ENCODE measurements around the gene SENP7.
A peak's percentile ranks its signal among the peaks of the same experiment; 100 is the strongest.
"Not testable (repeated sequence)": the region's sequence is repeated elsewhere in the genome, so short reads cannot be mapped to it uniquely, and the experiment has no call there.

Gene SENP7

GRCh38 chr3:101513419-101513986 is 491 bp upstream of the SENP7 start:
- peak in 1 of 2 experiments; percentile 24 for DNase-seq (ENCODE audit: low read depth in 1 of 2, low spot score in 1 of 2)
- no peak for TF ChIP-seq JUND (IDR thresholded peaks at IDR 0.05; ENCODE audit: low read depth)
- in situ Hi-C loops (cut with HindIII; ENCODE audit: low pct_unique_long_range_greater_than_20kb, low sequenced_read_pairs), result no loop called here

DNA sequence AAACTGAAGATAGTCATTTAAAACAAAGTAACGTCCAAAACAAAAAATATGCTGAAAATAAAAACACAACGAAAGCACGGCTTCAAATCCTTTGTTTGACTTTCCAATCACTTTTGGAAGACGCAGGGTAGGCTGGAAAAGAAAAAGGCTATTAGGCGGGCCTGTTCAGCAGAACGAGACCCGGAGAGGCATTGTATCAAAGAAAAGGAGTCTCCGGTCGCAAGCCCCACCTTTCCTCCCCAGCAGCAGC is 691 bp downstream of the SENP7 start:
- TF ChIP-seq JUND (IDR thresholded peaks at IDR 0.05; ENCODE audit: low read depth), result no peak
- DNase-seq (ENCODE audit: low read depth in 1 of 2, low spot score in 1 of 2), result no peak
- in situ Hi-C loops (cut with HindIII; ENCODE audit: low pct_unique_long_range_greater_than_20kb, low sequenced_read_pairs), result no loop called here

GRCh38 chr3:101509811-101510210 is 3.2 kb downstream of the SENP7 start:
- no peak for TF ChIP-seq JUND (IDR thresholded peaks at IDR 0.05; ENCODE audit: low read depth)
- DNase-seq (ENCODE audit: low read depth in 1 of 2, low spot score in 1 of 2), result peak in 1 of 2 experiments; percentile 45
- in situ Hi-C loops (cut with HindIII; ENCODE audit: low pct_unique_long_range_greater_than_20kb, low sequenced_read_pairs), result no loop called here

GRCh38 chr3:101509281-101509680 is 3.7 kb downstream of the SENP7 start:
- no peak for DNase-seq (ENCODE audit: low read depth in 1 of 2, low spot score in 1 of 2)
- in situ Hi-C loops (cut with HindIII; ENCODE audit: low pct_unique_long_range_greater_than_20kb, low sequenced_read_pairs), result no loop called here
- TF ChIP-seq JUND (IDR thresholded peaks at IDR 0.05; ENCODE audit: low read depth), result no peak

GRCh38 chr3:101501783-101502182 is 11.2 kb downstream of the SENP7 start:
- in situ Hi-C loops (cut with HindIII; ENCODE audit: low pct_unique_long_range_greater_than_20kb, low sequenced_read_pairs), result no loop called here
- TF ChIP-seq JUND (IDR thresholded peaks at IDR 0.05; ENCODE audit: low read depth), result no peak
- DNase-seq (ENCODE audit: low read depth in 1 of 2, low spot score in 1 of 2), result no peak

DNA sequence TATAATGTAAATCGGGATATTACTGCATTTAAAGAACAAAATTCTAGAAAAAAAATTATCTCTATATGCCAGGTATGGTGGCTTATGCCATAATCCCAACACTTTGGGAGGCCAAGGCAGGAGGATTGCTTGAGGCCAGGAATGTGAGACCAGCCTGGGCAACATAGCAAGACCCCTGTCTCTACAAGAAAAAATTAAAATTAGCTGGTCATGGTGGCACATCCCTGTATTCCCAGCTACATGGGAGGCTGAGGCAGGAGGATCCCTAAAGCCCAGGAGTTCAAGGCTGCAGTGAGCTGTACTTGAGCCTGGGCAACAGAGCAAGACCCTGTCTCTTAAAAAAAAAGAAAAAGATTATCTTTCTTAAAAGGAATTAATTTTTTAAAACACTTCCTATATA is 12.8 kb downstream of the SENP7 start:
- no peak for TF ChIP-seq JUND (IDR thresholded peaks at IDR 0.05; ENCODE audit: low read depth)
- in situ Hi-C loops (cut with HindIII; ENCODE audit: low pct_unique_long_range_greater_than_20kb, low sequenced_read_pairs), result no loop called here
- DNase-seq (ENCODE audit: low read depth in 1 of 2, low spot score in 1 of 2), result no peak

GRCh38 chr3:101497803-101498202 is 15.2 kb downstream of the SENP7 start:
- no peak for TF ChIP-seq JUND (IDR thresholded peaks at IDR 0.05; ENCODE audit: low read depth)
- no peak for DNase-seq (ENCODE audit: low read depth in 1 of 2, low spot score in 1 of 2)
- in situ Hi-C loops (cut with HindIII; ENCODE audit: low pct_unique_long_range_greater_than_20kb, low sequenced_read_pairs), result no loop called here

- in situ Hi-C loops (cut with HindIII; ENCODE audit: low pct_unique_long_range_greater_than_20kb, low sequenced_read_pairs), result no loop called here
- no peak for TF ChIP-seq JUND (IDR thresholded peaks at IDR 0.05; ENCODE audit: low read depth)
- peak in 1 of 2 experiments; percentile 9 for DNase-seq (ENCODE audit: low read depth in 1 of 2, low spot score in 1 of 2)
Measured at GRCh38 chr3:101495552-101495951, 17.5 kb downstream of the SENP7 start.

DNA sequence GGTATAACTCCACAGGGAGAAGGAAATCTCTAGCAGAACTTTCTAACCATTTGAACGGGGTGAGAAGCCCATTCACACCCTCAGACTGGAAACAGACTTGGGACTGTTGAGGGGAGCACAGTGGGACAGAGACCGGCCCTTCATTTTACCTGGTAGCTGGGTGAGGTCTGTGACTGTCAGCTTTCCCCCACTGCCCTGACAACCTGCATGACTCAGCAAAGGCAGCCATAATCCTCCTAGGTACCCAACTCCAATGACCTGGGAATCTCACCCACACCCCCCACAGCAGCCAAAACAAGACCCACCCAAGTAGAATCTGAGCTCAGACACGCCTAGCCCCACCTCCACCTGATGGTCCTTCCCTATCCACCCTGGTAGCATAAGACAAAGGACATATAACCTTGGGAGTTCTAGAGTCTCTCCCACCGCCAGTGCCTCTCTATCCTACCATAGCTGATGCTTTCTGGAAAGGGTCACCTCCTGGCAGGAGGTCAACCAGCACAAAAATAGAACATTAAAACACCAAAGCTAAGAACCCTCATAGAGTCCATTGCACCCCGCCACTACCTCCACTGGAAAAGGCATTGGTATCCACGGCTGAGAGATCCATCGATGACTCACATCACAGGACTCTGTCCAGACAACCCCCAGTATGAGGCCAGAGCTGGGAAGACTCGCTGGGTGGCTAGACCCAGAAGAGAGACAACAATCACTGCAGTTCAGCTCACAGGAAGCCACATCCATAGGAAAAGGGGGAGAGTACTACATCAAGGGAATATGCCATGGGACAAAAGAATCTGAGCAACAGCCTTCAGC is 28.0 kb downstream of the SENP7 start:
- no peak for DNase-seq (ENCODE audit: low read depth in 1 of 2, low spot score in 1 of 2)
- no peak for TF ChIP-seq JUND (IDR thresholded peaks at IDR 0.05; ENCODE audit: low read depth)
- in situ Hi-C loops (cut with HindIII; ENCODE audit: low pct_unique_long_range_greater_than_20kb, low sequenced_read_pairs), result no loop called here

- no peak for DNase-seq (ENCODE audit: low read depth in 1 of 2, low spot score in 1 of 2)
- TF ChIP-seq JUND (IDR thresholded peaks at IDR 0.05; ENCODE audit: low read depth), result no peak
- in situ Hi-C loops (cut with HindIII; ENCODE audit: low pct_unique_long_range_greater_than_20kb, low sequenced_read_pairs), result no loop called here
Measured at GRCh38 chr3:101478980-101479379, 34.0 kb downstream of the SENP7 start.

GRCh38 chr3:101474841-101475552 is 38.0 kb downstream of the SENP7 start:
- in situ Hi-C loops (cut with HindIII; ENCODE audit: low pct_unique_long_range_greater_than_20kb, low sequenced_read_pairs); DNase-seq (ENCODE audit: low read depth in 1 of 2, low spot score in 1 of 2): not testable (repeated sequence)

DNA sequence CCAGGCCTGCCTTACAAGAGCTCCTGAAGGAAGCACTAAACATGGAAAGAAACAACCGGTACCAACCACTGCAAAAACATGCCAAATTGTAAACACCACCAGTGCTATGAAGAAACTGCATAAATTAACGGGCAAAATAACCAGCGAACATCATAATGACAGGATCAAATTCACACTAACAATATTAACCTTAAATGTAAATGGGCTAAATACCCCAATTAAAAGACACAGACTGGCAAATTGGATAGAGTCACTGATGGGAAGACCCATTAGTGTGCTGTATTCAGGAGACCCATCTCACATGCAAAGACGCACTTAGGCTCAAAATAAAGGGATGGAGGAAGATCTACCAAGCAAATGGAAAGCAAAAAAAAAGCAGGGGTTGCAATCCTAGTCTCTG is 44.3 kb downstream of the SENP7 start:
- in situ Hi-C loops (cut with HindIII; ENCODE audit: low pct_unique_long_range_greater_than_20kb, low sequenced_read_pairs), result not testable (repeated sequence)

GRCh38 chr3:101467310-101467663 is 45.7 kb downstream of the SENP7 start:
- in situ Hi-C loops (cut with HindIII; ENCODE audit: low pct_unique_long_range_greater_than_20kb, low sequenced_read_pairs); DNase-seq (ENCODE audit: low read depth in 1 of 2, low spot score in 1 of 2): not testable (repeated sequence)

More for the DNA sequence above, 44.3 kb downstream of the SENP7 start:
- DNase-seq (ENCODE audit: low read depth in 1 of 2, low spot score in 1 of 2), result not testable (repeated sequence)

All from T47D (cell line).